Measurements from ENCODE around the gene CNNM1. TPM values are rescaled to one million over a fixed set of nuclear protein-coding genes. Genes with fewer than 3 reads are reported as not detected.
A peak's percentile ranks its signal among the peaks of the same experiment; 100 is the strongest.

Gene CNNM1
- total RNA-seq, 1 donor from 2014 or later = 2.0 TPM

DNA sequence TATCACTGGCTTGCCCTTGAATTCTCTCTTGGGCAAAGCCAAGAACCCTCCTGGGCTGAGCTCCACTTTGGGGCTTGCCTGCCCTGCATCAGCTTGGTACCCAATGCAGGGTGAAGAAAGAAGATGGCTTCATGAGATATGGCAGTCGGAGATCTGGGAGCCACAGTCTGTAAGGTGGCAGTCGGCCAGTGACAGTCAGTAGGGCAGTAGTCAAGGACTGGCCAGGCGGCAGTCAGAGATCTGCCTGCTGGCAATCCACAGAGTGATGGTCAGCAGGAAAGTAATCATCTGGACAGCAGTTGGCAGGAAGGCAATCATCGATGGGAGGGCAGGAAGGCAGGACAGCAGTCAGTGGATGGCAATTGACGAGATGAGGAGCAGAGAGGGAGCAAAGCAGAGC lies 32.6 kb upstream of the CNNM1 start:
- H3K9me3 Mint-ChIP-seq = no peaks in the 10 kb centered on the region
- TF ChIP-seq, protein P1, sequence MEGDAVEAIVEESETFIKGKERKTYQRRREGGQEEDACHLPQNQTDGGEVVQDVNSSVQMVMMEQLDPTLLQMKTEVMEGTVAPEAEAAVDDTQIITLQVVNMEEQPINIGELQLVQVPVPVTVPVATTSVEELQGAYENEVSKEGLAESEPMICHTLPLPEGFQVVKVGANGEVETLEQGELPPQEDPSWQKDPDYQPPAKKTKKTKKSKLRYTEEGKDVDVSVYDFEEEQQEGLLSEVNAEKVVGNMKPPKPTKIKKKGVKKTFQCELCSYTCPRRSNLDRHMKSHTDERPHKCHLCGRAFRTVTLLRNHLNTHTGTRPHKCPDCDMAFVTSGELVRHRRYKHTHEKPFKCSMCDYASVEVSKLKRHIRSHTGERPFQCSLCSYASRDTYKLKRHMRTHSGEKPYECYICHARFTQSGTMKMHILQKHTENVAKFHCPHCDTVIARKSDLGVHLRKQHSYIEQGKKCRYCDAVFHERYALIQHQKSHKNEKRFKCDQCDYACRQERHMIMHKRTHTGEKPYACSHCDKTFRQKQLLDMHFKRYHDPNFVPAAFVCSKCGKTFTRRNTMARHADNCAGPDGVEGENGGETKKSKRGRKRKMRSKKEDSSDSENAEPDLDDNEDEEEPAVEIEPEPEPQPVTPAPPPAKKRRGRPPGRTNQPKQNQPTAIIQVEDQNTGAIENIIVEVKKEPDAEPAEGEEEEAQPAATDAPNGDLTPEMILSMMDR (conservative IDR thresholded peaks at IDR 0.05) = no peak
- peaks cover 5% of the 10 kb centered on the region for H3K27me3 Mint-ChIP-seq
- no peaks in the 10 kb centered on the region for H3K36me3 Mint-ChIP-seq
- no peaks in the 10 kb centered on the region for H3K4me1 Mint-ChIP-seq (ENCODE audit: unreplicated experiment)
- no peak overlapping the region for H3K4me3 Mint-ChIP-seq
- H3K27ac Mint-ChIP-seq = no peak overlapping the region
- no peak for DNase-seq (ENCODE audit: extremely low spot score, unreplicated experiment)

DNA sequence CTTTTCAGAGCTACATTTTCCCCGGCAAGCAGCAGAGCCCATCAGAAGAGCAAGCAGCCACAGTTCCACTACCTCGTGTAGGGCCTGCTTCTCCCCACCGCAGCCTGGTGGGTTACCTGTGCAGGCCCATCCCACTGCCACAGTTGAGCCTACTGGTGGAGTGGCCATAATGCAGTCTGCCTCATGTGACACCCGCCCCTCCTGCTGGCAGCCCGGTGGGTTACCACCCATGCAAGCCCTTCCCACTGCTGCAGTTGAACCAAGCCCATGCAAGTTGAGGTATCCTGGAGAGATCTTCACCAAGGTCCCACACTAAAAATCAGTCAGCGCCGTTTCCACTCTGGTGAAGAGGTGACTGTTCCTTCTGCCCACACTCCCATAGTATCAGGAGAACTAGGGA lies 32.1 kb upstream of the CNNM1 start:
- H3K36me3 Mint-ChIP-seq = no peaks in the 10 kb centered on the region
- no peak for DNase-seq (ENCODE audit: extremely low spot score, unreplicated experiment)

DNA sequence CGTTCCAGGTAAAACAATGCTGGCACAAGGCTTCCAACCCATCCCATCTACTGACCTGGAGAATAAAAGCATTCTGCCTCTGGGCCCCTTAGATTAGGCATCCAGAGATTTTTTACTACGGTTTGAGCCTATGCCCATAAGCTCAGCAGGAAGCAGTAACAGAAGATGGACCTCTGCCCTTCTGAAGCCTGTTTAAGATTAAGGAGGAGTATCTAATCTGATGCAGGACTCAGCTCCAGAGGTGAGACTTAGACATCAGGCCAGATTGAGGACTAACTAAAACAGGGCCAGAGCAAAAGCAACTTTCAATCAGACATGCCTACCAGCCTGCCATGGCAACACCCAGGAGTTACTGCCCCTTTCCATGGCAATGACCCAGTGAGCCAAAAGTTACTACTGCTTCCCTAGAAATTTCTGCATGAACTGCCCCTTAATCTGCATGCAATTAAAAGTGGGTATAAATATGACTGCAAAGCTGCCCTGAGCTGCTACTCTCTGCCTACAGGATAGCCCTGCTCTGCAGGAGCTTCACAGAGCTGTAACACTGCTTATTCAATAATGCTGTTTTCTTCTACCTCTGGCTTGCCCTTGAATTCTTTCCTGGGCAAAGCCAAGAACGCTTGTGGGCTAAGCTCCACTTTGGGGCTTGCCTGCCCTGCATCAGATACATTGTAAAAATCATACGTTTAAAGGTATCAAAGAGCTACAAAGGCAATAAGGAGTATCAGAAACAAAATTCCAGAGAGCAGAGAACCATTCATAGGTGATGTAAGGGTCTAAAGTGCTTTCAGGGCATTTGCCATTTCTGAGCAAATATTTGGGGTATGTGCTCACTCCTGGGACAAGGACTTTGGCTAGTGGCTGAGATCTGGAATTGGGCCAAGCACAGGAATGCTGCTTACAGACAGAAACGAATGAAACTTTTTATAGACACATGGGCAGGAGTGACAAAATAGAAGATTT lies 25.0 kb upstream of the CNNM1 start:
- Mint-ChIP-seq H3K27ac (peak overlapping the region; percentile 20), H3K9me3 (peaks cover 5% of the 10 kb centered on the region), H3K4me3 (no peak overlapping the region), H3K27me3 (no peaks in the 10 kb centered on the region), H3K36me3 (no peaks in the 10 kb centered on the region), H3K4me1 (ENCODE audit: unreplicated experiment) (peaks cover 13% of the 10 kb centered on the region)
- no peak for DNase-seq (ENCODE audit: extremely low spot score, unreplicated experiment)
- TF ChIP-seq, protein P1 (conservative IDR thresholded peaks at IDR 0.05) = no peak

More for the DNA sequence above, 32.1 kb upstream of the CNNM1 start:
- no peaks in the 10 kb centered on the region for H3K9me3 Mint-ChIP-seq
- no peak overlapping the region for H3K4me3 Mint-ChIP-seq
- H3K27ac Mint-ChIP-seq = no peak overlapping the region
- no peaks in the 10 kb centered on the region for H3K4me1 Mint-ChIP-seq (ENCODE audit: unreplicated experiment)
- TF ChIP-seq, protein P1 (conservative IDR thresholded peaks at IDR 0.05) = no peak
- H3K27me3 Mint-ChIP-seq = peaks cover 5% of the 10 kb centered on the region

DNA sequence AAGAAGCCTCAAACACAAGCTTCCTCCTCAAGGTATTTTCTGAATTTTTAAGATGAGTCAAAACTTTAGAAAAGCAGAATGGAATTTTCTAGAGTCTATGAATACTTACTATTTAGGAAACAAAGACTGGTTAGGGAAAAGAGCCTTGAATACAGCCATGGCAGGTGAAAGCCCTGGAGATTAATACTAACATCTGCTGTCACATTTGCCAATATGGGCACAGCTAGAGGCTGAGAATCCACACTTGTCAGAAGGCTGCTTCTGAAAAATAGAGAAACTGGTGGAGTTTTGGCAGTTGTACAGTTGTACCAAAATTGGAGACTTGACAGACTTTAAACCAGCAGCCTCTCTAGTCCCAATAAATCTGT lies 24.3 kb upstream of the CNNM1 start:
- no peak overlapping the region for H3K27ac Mint-ChIP-seq
- no peak overlapping the region for H3K4me3 Mint-ChIP-seq
- TF ChIP-seq, protein P1 (conservative IDR thresholded peaks at IDR 0.05) = no peak
- no peaks in the 10 kb centered on the region for H3K27me3 Mint-ChIP-seq
- peaks cover 7% of the 10 kb centered on the region for H3K9me3 Mint-ChIP-seq
- DNase-seq (ENCODE audit: extremely low spot score, unreplicated experiment) = no peak
- H3K36me3 Mint-ChIP-seq = no peaks in the 10 kb centered on the region
- H3K4me1 Mint-ChIP-seq (ENCODE audit: unreplicated experiment) = peaks cover 13% of the 10 kb centered on the region

DNA sequence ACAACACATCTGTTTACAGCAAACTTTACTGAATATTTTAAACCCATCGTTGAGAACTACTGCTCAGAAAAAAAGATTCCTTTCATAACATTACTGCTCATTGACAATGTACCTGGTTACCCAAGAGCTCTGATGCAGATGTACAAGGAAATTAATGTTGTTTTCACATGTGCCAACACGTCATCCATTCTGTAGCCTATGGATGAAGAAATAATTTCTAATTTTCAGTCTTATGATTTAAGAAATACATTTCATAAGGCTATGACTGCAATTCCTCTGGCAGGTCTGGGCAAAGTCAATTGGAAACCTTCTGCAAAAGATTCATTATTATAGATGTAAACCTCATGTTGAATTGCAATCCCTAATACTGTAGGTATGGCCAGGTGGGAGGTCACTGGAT lies 16.7 kb upstream of the CNNM1 start:
- Mint-ChIP-seq H3K27me3 (peaks cover 2% of the 10 kb centered on the region), H3K9me3 (peaks cover 7% of the 10 kb centered on the region), H3K27ac (no peak overlapping the region), H3K4me3 (no peak overlapping the region), H3K36me3 (no peaks in the 10 kb centered on the region), H3K4me1 (ENCODE audit: unreplicated experiment) (no peaks in the 10 kb centered on the region)
- TF ChIP-seq, protein P1 (conservative IDR thresholded peaks at IDR 0.05) = no peak
- no peak for DNase-seq (ENCODE audit: extremely low spot score, unreplicated experiment)

All from type B pancreatic cell (in vitro differentiated cells).